Measurements from ENCODE around the gene FAM20B.
A peak's percentile ranks its signal among the peaks of the same experiment; 100 is the strongest.

The FAM20B gene

GRCh38 chr1:179104611-179105250 lies 79.0 kb downstream of the FAM20B start:
- H3K4me2 ChIP-seq (ENCODE audit: low read length): no peak overlapping the region
- H2AFZ ChIP-seq (ENCODE audit: low read length): no peak overlapping the region
- H3K27ac ChIP-seq (ENCODE audit: low read depth, low read length, poor library complexity, severe bottlenecking): no peak overlapping the region
- H3K27me3 ChIP-seq (ENCODE audit: insufficient read depth, low read length): no peaks in the 10 kb centered on the region
- no peak for TF ChIP-seq EZH2 (IDR thresholded peaks at IDR 0.05; ENCODE audit: borderline replicate concordance, low read length)
- TF ChIP-seq, protein P1, sequence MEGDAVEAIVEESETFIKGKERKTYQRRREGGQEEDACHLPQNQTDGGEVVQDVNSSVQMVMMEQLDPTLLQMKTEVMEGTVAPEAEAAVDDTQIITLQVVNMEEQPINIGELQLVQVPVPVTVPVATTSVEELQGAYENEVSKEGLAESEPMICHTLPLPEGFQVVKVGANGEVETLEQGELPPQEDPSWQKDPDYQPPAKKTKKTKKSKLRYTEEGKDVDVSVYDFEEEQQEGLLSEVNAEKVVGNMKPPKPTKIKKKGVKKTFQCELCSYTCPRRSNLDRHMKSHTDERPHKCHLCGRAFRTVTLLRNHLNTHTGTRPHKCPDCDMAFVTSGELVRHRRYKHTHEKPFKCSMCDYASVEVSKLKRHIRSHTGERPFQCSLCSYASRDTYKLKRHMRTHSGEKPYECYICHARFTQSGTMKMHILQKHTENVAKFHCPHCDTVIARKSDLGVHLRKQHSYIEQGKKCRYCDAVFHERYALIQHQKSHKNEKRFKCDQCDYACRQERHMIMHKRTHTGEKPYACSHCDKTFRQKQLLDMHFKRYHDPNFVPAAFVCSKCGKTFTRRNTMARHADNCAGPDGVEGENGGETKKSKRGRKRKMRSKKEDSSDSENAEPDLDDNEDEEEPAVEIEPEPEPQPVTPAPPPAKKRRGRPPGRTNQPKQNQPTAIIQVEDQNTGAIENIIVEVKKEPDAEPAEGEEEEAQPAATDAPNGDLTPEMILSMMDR (IDR thresholded peaks at IDR 0.05; ENCODE audit: low read length): no peak
- no peaks in the 10 kb centered on the region for H3K9me2 ChIP-seq (ENCODE audit: low read depth, low read length)
- no peaks in the 10 kb centered on the region for H4K20me1 ChIP-seq (ENCODE audit: insufficient read depth, low read length)
- H3F3A ChIP-seq (ENCODE audit: insufficient read depth, low read length): no peaks in the 10 kb centered on the region
- no peak overlapping the region for H3K9ac ChIP-seq (ENCODE audit: low read length)
- H3K4me3 ChIP-seq (ENCODE audit: low read depth, low read length, poor library complexity, severe bottlenecking): no peak overlapping the region
- H3K9me3 ChIP-seq (ENCODE audit: low read length): no peaks in the 10 kb centered on the region
- peaks cover 23% of the 10 kb centered on the region for H3K36me3 ChIP-seq (ENCODE audit: insufficient read depth, low read length)
- no peaks in the 10 kb centered on the region for H3K4me1 ChIP-seq (ENCODE audit: insufficient read depth, low read length, severe bottlenecking)
- no peaks in the 10 kb centered on the region for H3K79me2 ChIP-seq (ENCODE audit: insufficient read depth, low read length)

DNA sequence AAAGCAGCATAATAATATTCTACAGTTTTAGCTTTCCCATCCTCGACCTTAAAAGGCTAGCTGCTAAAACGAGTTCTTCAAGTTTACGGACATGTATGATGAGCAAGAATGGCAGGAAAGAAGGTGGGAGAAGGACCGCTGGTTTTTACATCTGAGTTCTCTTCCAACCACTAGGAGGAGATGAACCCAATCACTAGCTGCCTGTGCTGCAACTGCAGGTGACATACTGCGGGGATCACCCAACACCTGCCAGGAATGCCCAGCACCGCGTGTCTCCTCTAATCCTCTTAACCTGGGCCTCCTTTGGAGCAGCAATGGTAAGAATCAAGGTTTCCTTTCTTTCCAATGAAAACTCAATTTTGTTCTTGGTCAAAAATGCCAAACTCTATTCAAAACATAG lies 79.7 kb downstream of the FAM20B start:
- no peaks in the 10 kb centered on the region for H3K79me2 ChIP-seq (ENCODE audit: insufficient read depth, low read length)
- no peak overlapping the region for H3K9ac ChIP-seq (ENCODE audit: low read length)
- H3K4me1 ChIP-seq (ENCODE audit: insufficient read depth, low read length, severe bottlenecking): no peaks in the 10 kb centered on the region
- H3F3A ChIP-seq (ENCODE audit: insufficient read depth, low read length): no peaks in the 10 kb centered on the region
- H3K4me3 ChIP-seq (ENCODE audit: low read depth, low read length, poor library complexity, severe bottlenecking): no peak overlapping the region
- no peaks in the 10 kb centered on the region for H3K9me2 ChIP-seq (ENCODE audit: low read depth, low read length)
- H4K20me1 ChIP-seq (ENCODE audit: insufficient read depth, low read length): no peaks in the 10 kb centered on the region
- no peaks in the 10 kb centered on the region for H3K27me3 ChIP-seq (ENCODE audit: insufficient read depth, low read length)
- no peak for TF ChIP-seq EZH2 (IDR thresholded peaks at IDR 0.05; ENCODE audit: borderline replicate concordance, low read length)
- TF ChIP-seq, protein P1 (IDR thresholded peaks at IDR 0.05; ENCODE audit: low read length): peak; percentile 49; the same call in 1 of the 2 replicates
- no peak overlapping the region for H2AFZ ChIP-seq (ENCODE audit: low read length)
- no peak overlapping the region for H3K4me2 ChIP-seq (ENCODE audit: low read length)
- no peaks in the 10 kb centered on the region for H3K9me3 ChIP-seq (ENCODE audit: low read length)
- no peak overlapping the region for H3K27ac ChIP-seq (ENCODE audit: low read depth, low read length, poor library complexity, severe bottlenecking)
- H3K36me3 ChIP-seq (ENCODE audit: insufficient read depth, low read length): peaks cover 29% of the 10 kb centered on the region

GRCh38 chr1:179107706-179108629 lies 82.3 kb downstream of the FAM20B start:
- Histone ChIP-seq H3K4me2 (ENCODE audit: low read length) (no peak overlapping the region), H3K79me2 (ENCODE audit: insufficient read depth, low read length) (no peaks in the 10 kb centered on the region), H3K4me3 (ENCODE audit: low read depth, low read length, poor library complexity, severe bottlenecking) (no peak overlapping the region), H3K9me3 (ENCODE audit: low read length) (no peaks in the 10 kb centered on the region), H3K27me3 (ENCODE audit: insufficient read depth, low read length) (no peaks in the 10 kb centered on the region), H4K20me1 (ENCODE audit: insufficient read depth, low read length) (no peaks in the 10 kb centered on the region), H3K9me2 (ENCODE audit: low read depth, low read length) (no peaks in the 10 kb centered on the region), H2AFZ (ENCODE audit: low read length) (no peak overlapping the region), H3F3A (ENCODE audit: insufficient read depth, low read length) (no peaks in the 10 kb centered on the region), H3K36me3 (ENCODE audit: insufficient read depth, low read length) (peaks cover 40% of the 10 kb centered on the region), H3K27ac (ENCODE audit: low read depth, low read length, poor library complexity, severe bottlenecking) (no peak overlapping the region), H3K4me1 (ENCODE audit: insufficient read depth, low read length, severe bottlenecking) (no peaks in the 10 kb centered on the region), H3K9ac (ENCODE audit: low read length) (no peak overlapping the region)
- TF ChIP-seq, protein P1 (IDR thresholded peaks at IDR 0.05; ENCODE audit: low read length): no peak
- TF ChIP-seq EZH2 (IDR thresholded peaks at IDR 0.05; ENCODE audit: borderline replicate concordance, low read length): no peak

Data from OCI-LY1 (cell line).